SIG-M5 treated with dmso at 0.1 percent for 504 hours (cell line): ENCODE measurements around the gene MYCBP2.
"Not testable (repeated sequence)": the region's sequence is repeated elsewhere in the genome, so short reads cannot be mapped to it uniquely, and the experiment has no call there.

Experiments used
- DNase-seq: peaks from one replicate; lab custom pipeline; 2025; ENCODE audit not compliant: unreplicated experiment; lab: John Stamatoyannopoulos, UW

MYCBP2 gene

GRCh38 chr13:77008337-77008736 is 318.6 kb downstream of the MYCBP2 start:
- not testable (repeated sequence) for DNase-seq

GRCh38 chr13:77002590-77003190 is 324.2 kb downstream of the MYCBP2 start:
- DNase-seq, result peak; percentile 44

GRCh38 chr13:77001963-77002587 is 324.8 kb downstream of the MYCBP2 start:
- no peak for DNase-seq

GRCh38 chr13:77001540-77001939 is 325.4 kb downstream of the MYCBP2 start:
- no peak for DNase-seq

GRCh38 chr13:77000475-77000874 is 326.4 kb downstream of the MYCBP2 start:
- no peak for DNase-seq
